Right cardiac atrium (tissue), 5 donors: ENCODE results near the gene CCM2. TPM values are rescaled to one million over a fixed set of nuclear protein-coding genes. Genes with fewer than 3 reads are reported as not detected.

ENCODE experiments used
- ATAC-seq, 2 donors: fragments of 200-7000 bp; cut with Tn5 transposase; one replicate each; pipeline versions ENCODE4 v1.8.0 to v1.9.1; 2020; ENCODE audit warnings: moderate library complexity in 2 of 2, mild to moderate bottlenecking in 1 of 2
- DNase-seq, 3 donors: peaks; one replicate each; pipeline ENCODE4 v3.0.0-alpha.2; 2020
- H3K27ac ChIP-seq: one replicate; pipeline ENCODE4 v1.5.1; 2013; ENCODE audit warnings: mild to moderate bottlenecking, low read length, control low read depth, moderate library complexity
- H3K27me3 ChIP-seq: one replicate; pipeline ENCODE4 v1.6.1; 2013; ENCODE audit not compliant: control insufficient read depth, insufficient read depth
- H3K4me1 ChIP-seq: one replicate; pipeline ENCODE4 v1.6.1; 2013; ENCODE audit warnings: low read length; ENCODE audit not compliant: control insufficient read depth, insufficient read depth
- H3K4me3 ChIP-seq: one replicate; pipeline ENCODE4 v1.5.1; 2013; ENCODE audit warnings: low read length, control low read depth
- H3K9me3 ChIP-seq: one replicate; pipeline ENCODE4 v1.6.1; 2013; ENCODE audit warnings: low read length; ENCODE audit not compliant: control insufficient read depth
- WGBS: extraction: QIAGEN DNeasy Blood & Tissue Kit; methylation state at CpG from one replicate; pipeline ENCODE4 v1.1.7; 2013; 5-methylcytosine and 5-hydroxymethylcytosine counted together
- intact Hi-C, 4 donors: fragments of 100-400 bp; cut with DNase I; formaldehyde crosslinking; loops; one replicate each; pipeline versions ENCODE4 v1.11.0 to v1.14.0; 2022 to 2023
- polyA plus RNA-seq: library from polyadenylated mRNA; stranded (reverse); fragments of 200-250 nt; gene quantifications from one replicate; pipeline ENCODE4 v1.2.3, GENCODE V29; 2013
- total RNA-seq, 4 donors: library from RNA; stranded (reverse); fragmentation: NEBNext Ultra II Directional; extraction: Animal tissue kit (Norgen Biotek cat#: 25700); gene quantifications; one replicate each; pipeline ENCODE4 v1.2.1, GENCODE V29; 2021
- donor health status: healthy with polysubstance abuse.
- donor health status: DM: no; HTN: yes; CAD: no.
- donor health status: DM: no; HTN: no; CAD: no.
- donor health status: DM: no; HTN: yes; CAD: no; lungs with severe emphysema.
- donor health status: DM: yes; HTN: yes; CAD: no.

The CCM2 gene
- total and polyA plus RNA-seq, 5 donors: 26.4 to 37.0 (median 32.8) TPM

DNA sequence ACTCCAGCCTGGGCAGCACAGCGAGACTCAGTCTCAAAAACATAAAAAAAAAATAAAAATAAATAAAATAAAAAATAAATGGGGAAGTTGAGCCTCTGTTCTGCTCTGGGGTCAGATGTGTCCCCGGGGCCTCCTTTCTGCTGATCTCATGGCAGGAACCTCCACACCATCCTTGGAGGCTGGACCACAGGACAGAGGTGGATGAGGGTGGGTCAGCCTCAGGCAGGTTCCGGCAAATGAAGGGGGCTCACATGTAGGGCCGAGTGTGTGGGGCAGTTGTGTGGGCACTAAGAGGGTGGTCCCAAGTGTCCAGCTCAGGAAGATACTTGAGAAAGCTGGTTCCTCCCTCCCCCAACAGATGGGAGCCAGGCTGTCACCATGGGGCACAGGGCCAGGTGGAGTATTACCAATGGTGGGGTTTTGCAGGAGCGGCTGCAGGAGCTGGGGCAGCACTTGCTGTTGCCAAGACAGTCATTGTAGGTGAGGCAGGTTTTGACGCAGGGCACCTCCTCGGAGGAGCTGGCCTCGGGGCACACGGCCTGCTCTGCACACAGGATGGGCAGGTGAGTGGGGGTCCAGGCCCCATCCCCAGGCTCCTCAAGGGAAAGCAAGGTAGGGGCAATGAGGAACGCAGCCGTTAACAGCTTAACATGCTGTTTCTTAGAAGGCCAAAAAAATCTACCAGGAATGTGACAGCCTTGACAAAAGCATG is 125.3 kb downstream of the CCM2 start:
- H3K9me3 ChIP-seq: no peaks in the 10 kb centered on the region
- H3K27me3 ChIP-seq: no peaks in the 10 kb centered on the region
- no peak for ATAC-seq
- intact Hi-C loops: loop anchor here in 1 of 4 donors (10.0 kb wide), 1 partner anchor 151 kb away; the partner anchor contains the start of gene MYO1G
- H3K4me3 ChIP-seq: no peak overlapping the region
- WGBS: 93% methylated on average over 11 of the region's 11 CpGs
- H3K4me1 ChIP-seq: no peaks in the 10 kb centered on the region
- H3K27ac ChIP-seq: no peak overlapping the region
- DNase-seq: no peak

Other genes starting within 250 kb of the CCM2 start
- 100 to 1,000 TPM; 411 to 510 (median 490) TPM for gene PPIA, start 203.5 kb upstream of the CCM2 start, total RNA-seq
- 1,145 TPM for gene PPIA, start 203.5 kb upstream of the CCM2 start, polyA plus RNA-seq
- gene H2AZ2, start 152.1 kb upstream of the CCM2 start, total RNA-seq: 100 to 1,000 TPM; 195 to 233 (median 224) TPM
- 163 TPM for gene H2AZ2, start 152.1 kb upstream of the CCM2 start, polyA plus RNA-seq
- gene PURB, start 114.7 kb upstream of the CCM2 start, total RNA-seq: 10 to 100 TPM; 13.5 to 22.4 (median 14.8) TPM
- gene PURB, start 114.7 kb upstream of the CCM2 start, polyA plus RNA-seq: 6.9 TPM
- 1 to 10 TPM in 3 of 4 donors, under 1 TPM in 1; 0.91 to 3.0 (median 2.2) TPM for gene MYO1G, start 21.2 kb upstream of the CCM2 start, total RNA-seq
- gene MYO1G, start 21.2 kb upstream of the CCM2 start, polyA plus RNA-seq: 0.70 TPM
- gene NACAD, start 88.8 kb downstream of the CCM2 start, total RNA-seq: 1 to 10 TPM; 4.5 to 6.5 (median 5.0) TPM
- 3.2 TPM for gene NACAD, start 88.8 kb downstream of the CCM2 start, polyA plus RNA-seq
- gene TBRG4, start 111.5 kb downstream of the CCM2 start, total RNA-seq: 10 to 100 TPM; 49.5 to 68.1 (median 55.3) TPM
- 46.2 TPM for gene TBRG4, start 111.5 kb downstream of the CCM2 start, polyA plus RNA-seq
- 10 to 100 TPM; 22.2 to 45.5 (median 32.4) TPM for gene RAMP3, start 157.6 kb downstream of the CCM2 start, total RNA-seq
- gene RAMP3, start 157.6 kb downstream of the CCM2 start, polyA plus RNA-seq: 58.4 TPM